Stimulated activated CD8-positive, alpha-beta memory T cell treated with anti-CD3 and anti-CD28 coated beads, Interleukin-12 subunit alpha, Interleukin-12 subunit beta, amount 100 ng/mL, for 1 hour (primary cell): ENCODE measurements around the gene MEIOC.
"Not testable (repeated sequence)": the region's sequence is repeated elsewhere in the genome, so short reads cannot be mapped to it uniquely, and the experiment has no call there.

Source experiments
- DNase-seq: peaks from one replicate; pipeline ENCODE4 v3.0.0-alpha.2; 2020; ENCODE audit warnings: low read depth

MEIOC gene

GRCh38 chr17:44647736-44648135 lies 8.5 kb upstream of the MEIOC start:
- no peak for DNase-seq

- DNase-seq, result no peak
Observed at GRCh38 chr17:44648963-44649362, 7.3 kb upstream of the MEIOC start.

- DNase-seq, result no peak
Observed at GRCh38 chr17:44651228-44651627, 5.0 kb upstream of the MEIOC start.

GRCh38 chr17:44652727-44653126 lies 3.5 kb upstream of the MEIOC start:
- no peak for DNase-seq

- DNase-seq, result no peak
Observed at GRCh38 chr17:44653384-44653783, 2.9 kb upstream of the MEIOC start.

- DNase-seq, result no peak
Observed at GRCh38 chr17:44653954-44654353, 2.3 kb upstream of the MEIOC start.

- no peak for DNase-seq
Observed at GRCh38 chr17:44661835-44662234, 5.6 kb downstream of the MEIOC start.

GRCh38 chr17:44663095-44663494 lies 6.8 kb downstream of the MEIOC start:
- no peak for DNase-seq

GRCh38 chr17:44664867-44665266 lies 8.6 kb downstream of the MEIOC start:
- no peak for DNase-seq

- no peak for DNase-seq
Observed at GRCh38 chr17:44666006-44666405, 9.7 kb downstream of the MEIOC start.

- no peak for DNase-seq
Observed at GRCh38 chr17:44672479-44673093, 16.3 kb downstream of the MEIOC start.

GRCh38 chr17:44673893-44674292 lies 17.6 kb downstream of the MEIOC start:
- no peak for DNase-seq

GRCh38 chr17:44677136-44677535 lies 20.9 kb downstream of the MEIOC start:
- no peak for DNase-seq

- not testable (repeated sequence) for DNase-seq
Observed at GRCh38 chr17:44683303-44683702, 27.0 kb downstream of the MEIOC start.

- DNase-seq, result no peak
Observed at GRCh38 chr17:44687756-44688155, 31.5 kb downstream of the MEIOC start.

GRCh38 chr17:44688200-44688599 lies 31.9 kb downstream of the MEIOC start:
- no peak for DNase-seq

- DNase-seq, result no peak
Observed at GRCh38 chr17:44688675-44689476, 32.6 kb downstream of the MEIOC start.

GRCh38 chr17:44689477-44690217 lies 33.4 kb downstream of the MEIOC start, which contains the start of gene CCDC43:
Gene CCDC43 (minus strand): TSS chr17:44689776. CDS start chr17:44689753, 23 bp downstream.
- peak; percentile 86 for DNase-seq

GRCh38 chr17:44690746-44691306 lies 34.6 kb downstream of the MEIOC start:
- DNase-seq, result not testable (repeated sequence)

- DNase-seq, result no peak
Observed at GRCh38 chr17:44693609-44694008, 37.3 kb downstream of the MEIOC start.

- DNase-seq, result not testable (repeated sequence)
Observed at GRCh38 chr17:44700288-44700687, 44.0 kb downstream of the MEIOC start.

GRCh38 chr17:44707755-44708400 lies 51.6 kb downstream of the MEIOC start:
- no peak for DNase-seq
